Kidney (tissue), 14 donors: ENCODE results near the gene ANAPC2. TPM values are rescaled to one million over a fixed set of nuclear protein-coding genes. Genes with fewer than 3 reads are reported as not detected.

Source experiments
- DNase-seq, 5 donors: peaks; one replicate each; pipeline ENCODE4 v3.0.0-alpha.2; 2013 to 2020
- FAIRE-seq: peaks from 2 replicates; lab custom pipeline; 2012; peaks lifted over from hg19 to GRCh38; lab: Jason Lieb, UNC
- H3K27ac ChIP-seq, 2 donors: one replicate each; pipeline ENCODE4 v1.7.0; 2013; ENCODE audit warnings: low read depth in 2 of 2, low read length in 2 of 2, inconsistent platforms in 1 of 2
- H3K27me3 ChIP-seq: one replicate; pipeline ENCODE4 v1.7.1; 2013; ENCODE audit warnings: low read length, inconsistent platforms; ENCODE audit not compliant: control insufficient read depth, insufficient read depth
- H3K36me3 ChIP-seq, 3 donors: one replicate each; pipeline versions ENCODE4 v1.7.0 to v1.7.1; 2013; ENCODE audit warnings: low read length in 3 of 3, control low read depth in 1 of 3, inconsistent platforms in 1 of 3; ENCODE audit not compliant: insufficient read depth in 3 of 3, control insufficient read depth in 2 of 3
- H3K4me1 ChIP-seq, 3 donors: one replicate each; pipeline versions ENCODE4 v1.7.0 to v1.7.1; 2013; ENCODE audit warnings: low read length in 3 of 3, inconsistent platforms in 1 of 3, low read depth in 1 of 3; ENCODE audit not compliant: control insufficient read depth in 2 of 3, insufficient read depth in 2 of 3
- H3K4me3 ChIP-seq, 3 donors: one replicate each; pipeline versions ENCODE4 v1.7.0 to v1.8.1; 2013; ENCODE audit warnings: low read length in 3 of 3, control low read depth in 1 of 3, inconsistent platforms in 1 of 3
- H3K9ac ChIP-seq, 3 donors: one replicate each; pipeline versions ENCODE4 v1.7.0 to v1.7.1; 2013; ENCODE audit warnings: low read length in 3 of 3, control low read depth in 1 of 3, inconsistent platforms in 1 of 3
- H3K9me3 ChIP-seq, 3 donors: one replicate each; pipeline versions ENCODE4 v1.7.0 to v1.7.1; 2013; ENCODE audit warnings: low read length in 3 of 3, control low read depth in 1 of 3, inconsistent platforms in 1 of 3; ENCODE audit not compliant: control insufficient read depth in 2 of 3, insufficient read depth in 1 of 3
- intact Hi-C: fragments of 100-400 bp; cut with DNase I; formaldehyde crosslinking; loops from one replicate; pipeline ENCODE4 v1.11.1; 2022
- polyA plus RNA-seq: library from polyadenylated mRNA; stranded (reverse); fragments of 350-450 nt; fragmentation: Illumina TruSeq; extraction: RNeasy Lipid Tissue Mini Kit (QIAGEN cat#74804); gene quantifications from one replicate; pipeline ENCODE4 v1.2.3, GENCODE V29; 2014; ENCODE audit warnings: low read depth, low replicate concordance; ENCODE audit not compliant: insufficient read depth
- total RNA-seq: library from RNA; stranded (reverse); fragmentation: NEBNext Ultra II Directional; extraction: Animal tissue kit (Norgen Biotek cat#: 25700); gene quantifications from one replicate; pipeline ENCODE4 v1.2.1, GENCODE V29; 2021
- TF ChIP-seq, protein P1 (sequence below): IDR thresholded peaks from 3 replicates; pipeline ENCODE4 v1.5.1; 2012; ENCODE audit warnings: mild to moderate bottlenecking, moderate library complexity, borderline replicate concordance; ENCODE audit not compliant: insufficient read depth; ENCODE audit errors: extremely low read depth
- donor health status: control.
- donor health status: control.
- donor health status: control.
- donor health status: control.
- donor health status: control.
- donor health status: DM: yes; HTN: yes; CAD: no.
- donor health status: Normal renal cell carcinoma (clear cell type).

Gene ANAPC2
- total and polyA plus RNA-seq, 2 donors from 2014 or later, result 19.9 to 57.2 TPM

GRCh38 chr9:137180491-137180890 is 7.9 kb downstream of the ANAPC2 start:
- Histone ChIP-seq H3K27ac (no peak overlapping the region), H3K9me3 (no peaks in the 10 kb centered on the region), H3K27me3 (no peaks in the 10 kb centered on the region), H3K9ac (no peak overlapping the region), H3K4me3 (no peak overlapping the region), H3K4me1 (no peaks in the 10 kb centered on the region), H3K36me3 (peaks cover 0 to 26% (median 22%) of the 10 kb centered on the region in 3 donors)
- TF ChIP-seq, protein P1, sequence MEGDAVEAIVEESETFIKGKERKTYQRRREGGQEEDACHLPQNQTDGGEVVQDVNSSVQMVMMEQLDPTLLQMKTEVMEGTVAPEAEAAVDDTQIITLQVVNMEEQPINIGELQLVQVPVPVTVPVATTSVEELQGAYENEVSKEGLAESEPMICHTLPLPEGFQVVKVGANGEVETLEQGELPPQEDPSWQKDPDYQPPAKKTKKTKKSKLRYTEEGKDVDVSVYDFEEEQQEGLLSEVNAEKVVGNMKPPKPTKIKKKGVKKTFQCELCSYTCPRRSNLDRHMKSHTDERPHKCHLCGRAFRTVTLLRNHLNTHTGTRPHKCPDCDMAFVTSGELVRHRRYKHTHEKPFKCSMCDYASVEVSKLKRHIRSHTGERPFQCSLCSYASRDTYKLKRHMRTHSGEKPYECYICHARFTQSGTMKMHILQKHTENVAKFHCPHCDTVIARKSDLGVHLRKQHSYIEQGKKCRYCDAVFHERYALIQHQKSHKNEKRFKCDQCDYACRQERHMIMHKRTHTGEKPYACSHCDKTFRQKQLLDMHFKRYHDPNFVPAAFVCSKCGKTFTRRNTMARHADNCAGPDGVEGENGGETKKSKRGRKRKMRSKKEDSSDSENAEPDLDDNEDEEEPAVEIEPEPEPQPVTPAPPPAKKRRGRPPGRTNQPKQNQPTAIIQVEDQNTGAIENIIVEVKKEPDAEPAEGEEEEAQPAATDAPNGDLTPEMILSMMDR, result no peak
- DNase-seq, result no peak
- intact Hi-C loops, result no loop called here
- no peak for FAIRE-seq

DNA sequence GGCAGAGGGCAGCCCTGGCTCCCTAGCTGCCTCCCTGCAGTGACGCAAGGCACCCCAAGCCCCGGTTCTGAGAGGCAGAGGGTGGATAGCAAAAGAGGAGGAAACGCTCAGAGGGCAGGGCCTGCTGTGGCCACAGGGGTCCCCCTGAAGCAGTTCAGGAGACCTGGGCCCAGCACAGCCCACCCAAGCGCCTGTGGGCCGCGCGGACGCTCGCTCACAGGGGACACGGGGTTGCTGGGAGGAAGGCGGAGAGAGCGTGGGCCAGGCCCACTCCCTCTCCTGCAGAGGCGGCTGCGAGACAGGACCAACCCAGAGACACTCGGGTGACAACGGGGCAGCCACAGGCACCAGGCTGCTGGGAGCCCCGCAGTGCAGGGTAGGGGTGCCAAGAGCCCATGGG is 8.6 kb downstream of the ANAPC2 start:
- H3K27ac ChIP-seq, result no peak overlapping the region
- FAIRE-seq (no peak), DNase-seq (no peak)
- no peak overlapping the region for H3K4me3 ChIP-seq
- TF ChIP-seq, protein P1, result no peak
- intact Hi-C loops, result no loop called here
- no peaks in the 10 kb centered on the region for H3K27me3 ChIP-seq
- no peak overlapping the region for H3K9ac ChIP-seq
- no peaks in the 10 kb centered on the region for H3K9me3 ChIP-seq
- H3K4me1 ChIP-seq, result no peaks in the 10 kb centered on the region
- peaks cover 0 to 26% (median 22%) of the 10 kb centered on the region in 3 donors for H3K36me3 ChIP-seq

DNA sequence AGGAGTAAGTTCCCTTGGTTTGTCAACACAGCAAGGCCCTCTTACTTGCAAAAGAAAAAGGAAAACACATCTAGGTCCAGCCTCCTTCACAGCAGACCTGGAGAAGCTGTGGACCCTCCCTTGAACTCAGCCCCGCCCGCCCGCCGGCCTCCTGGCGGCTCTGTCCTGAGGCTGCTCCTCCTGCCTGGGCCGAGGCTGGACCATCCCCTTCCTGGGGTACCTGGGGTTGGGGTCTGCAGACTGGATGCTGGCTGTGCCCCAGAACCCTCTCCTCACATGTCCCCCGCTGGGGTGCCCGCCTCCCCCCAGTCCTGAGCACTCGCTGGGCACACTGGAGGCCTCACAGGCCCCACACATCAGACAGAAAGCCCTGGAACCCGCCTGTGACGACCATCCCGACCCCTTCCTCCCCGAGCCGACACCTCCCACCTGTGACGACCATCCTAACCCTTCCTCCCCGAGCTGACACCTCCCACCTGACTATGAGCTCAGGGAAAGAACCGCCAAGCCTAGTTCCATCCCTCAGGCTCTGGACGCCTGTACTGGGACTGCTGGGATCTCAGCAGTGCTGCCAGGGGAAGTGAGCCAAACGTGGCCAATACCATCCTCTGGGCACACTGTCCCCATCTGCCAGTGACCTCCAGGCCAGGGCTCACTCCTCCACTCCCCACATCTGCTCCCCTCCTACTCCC is 9.3 kb downstream of the ANAPC2 start:
- no peak overlapping the region for H3K4me3 ChIP-seq
- DNase-seq (no peak), FAIRE-seq (no peak)
- H3K36me3 ChIP-seq, result peaks cover 0 to 22% (median 22%) of the 10 kb centered on the region in 3 donors
- no peaks in the 10 kb centered on the region for H3K27me3 ChIP-seq
- H3K27ac ChIP-seq, result no peak overlapping the region
- H3K4me1 ChIP-seq, result no peaks in the 10 kb centered on the region
- intact Hi-C loops, result no loop called here
- no peaks in the 10 kb centered on the region for H3K9me3 ChIP-seq
- no peak overlapping the region for H3K9ac ChIP-seq
- TF ChIP-seq, protein P1, result no peak
